Calu3 (cell line): Measurements from ENCODE around the gene SLC6A9. TPM values are rescaled to one million over a fixed set of nuclear protein-coding genes. Genes with fewer than 3 reads are reported as not detected.

ENCODE experiments used
- BruUV-seq: library from RNA; stranded (reverse); fragments of 400-500 nt; replicated peaks from 2 replicates; lab custom pipeline; 2021; lab: Mats Ljungman, UMichigan
- CTCF ChIA-PET: fragments of 300-600 bp; sonication (Branson Sonifier 250); formaldehyde crosslinking; loops from one replicate; lab custom pipeline; 2022; ENCODE audit warnings: antibody characterized with exemption; lab: Charles Lee
- DNase-seq: peaks from one replicate; pipeline ENCODE4 v3.0.0; 2022
- H3K27ac Mint-ChIP-seq: one replicate; pipeline ENCODE4 v1.8.0; 2022; ENCODE audit warnings: mixed read lengths; ENCODE audit not compliant: unreplicated experiment
- H3K27me3 Mint-ChIP-seq: one replicate; pipeline ENCODE4 v1.8.0; 2022; ENCODE audit warnings: mixed read lengths; ENCODE audit not compliant: unreplicated experiment
- H3K36me3 Mint-ChIP-seq: one replicate; pipeline ENCODE4 v1.8.0; 2022; ENCODE audit warnings: mild to moderate bottlenecking, moderate library complexity, mixed read lengths; ENCODE audit not compliant: insufficient read depth, unreplicated experiment
- H3K4me1 Mint-ChIP-seq: one replicate; pipeline ENCODE4 v1.8.0; 2022; ENCODE audit warnings: mild to moderate bottlenecking, low read depth, mixed read lengths; ENCODE audit not compliant: unreplicated experiment
- H3K4me3 Mint-ChIP-seq: one replicate; pipeline ENCODE4 v1.8.0; 2022; ENCODE audit warnings: mild to moderate bottlenecking, low read depth, moderate library complexity, mixed read lengths; ENCODE audit not compliant: unreplicated experiment
- H3K9me3 Mint-ChIP-seq: one replicate; pipeline ENCODE4 v1.8.0; 2022; ENCODE audit warnings: low read depth, mixed read lengths; ENCODE audit not compliant: unreplicated experiment
- CTCF ChIP-seq: fragments of 200-600 bp; IDR thresholded peaks from one replicate; pipeline ENCODE4 v1.8.0; 2022; ENCODE audit warnings: antibody characterized with exemption; ENCODE audit not compliant: unreplicated experiment
- intact Hi-C: fragments of 100-400 bp; cut with micrococcal nuclease; formaldehyde crosslinking; loops from one replicate; pipeline ENCODE4 v1.10.0; 2022; ENCODE audit not compliant: unreplicated experiment
- total RNA-seq: library from RNA; stranded (reverse); gene quantifications from 2 replicates; pipeline ENCODE4 v1.2.3, GENCODE V29; 2022

The SLC6A9 gene
- total RNA-seq, 1 experiment from 2014 or later, result 18.2 TPM

GRCh38 chr1:44076066-44076465 is 44.8 kb upstream of the SLC6A9 start:
- no peak for TF ChIP-seq CTCF
- H3K9me3 Mint-ChIP-seq, result no peaks in the 10 kb centered on the region
- H3K4me3 Mint-ChIP-seq, result no peak overlapping the region
- no peak overlapping the region for H3K27ac Mint-ChIP-seq
- BruUV-seq, result no TSS peak
- no peak for DNase-seq
- intact Hi-C loops, result no loop called here
- H3K27me3 Mint-ChIP-seq, result peaks cover 23% of the 10 kb centered on the region
- H3K36me3 Mint-ChIP-seq, result no peaks in the 10 kb centered on the region
- H3K4me1 Mint-ChIP-seq, result peaks cover 10% of the 10 kb centered on the region
- CTCF ChIA-PET, result no interaction called here

GRCh38 chr1:44074415-44074814 is 43.2 kb upstream of the SLC6A9 start:
- no peak overlapping the region for H3K4me3 Mint-ChIP-seq
- TF ChIP-seq CTCF, result no peak
- no peak overlapping the region for H3K27ac Mint-ChIP-seq
- H3K9me3 Mint-ChIP-seq, result no peaks in the 10 kb centered on the region
- no TSS peak for BruUV-seq
- H3K36me3 Mint-ChIP-seq, result no peaks in the 10 kb centered on the region
- CTCF ChIA-PET, result interaction anchor here (0.7 kb wide), 1 partner anchor 19 kb away, joined by 3 read pairs; no protein-coding TSS in a partner anchor
- H3K27me3 Mint-ChIP-seq, result peaks cover 22% of the 10 kb centered on the region
- intact Hi-C loops, result no loop called here
- peaks cover 10% of the 10 kb centered on the region for H3K4me1 Mint-ChIP-seq
- no peak for DNase-seq

GRCh38 chr1:44073528-44073927 is 42.3 kb upstream of the SLC6A9 start:
- no peaks in the 10 kb centered on the region for H3K36me3 Mint-ChIP-seq
- no TSS peak for BruUV-seq
- H3K27ac Mint-ChIP-seq, result no peak overlapping the region
- no peak for DNase-seq
- peaks cover 2% of the 10 kb centered on the region for H3K9me3 Mint-ChIP-seq
- CTCF ChIA-PET, result no interaction called here
- TF ChIP-seq CTCF, result no peak
- no peak overlapping the region for H3K4me3 Mint-ChIP-seq
- H3K4me1 Mint-ChIP-seq, result peaks cover 10% of the 10 kb centered on the region
- intact Hi-C loops, result no loop called here
- peaks cover 13% of the 10 kb centered on the region for H3K27me3 Mint-ChIP-seq

- peaks cover 2% of the 10 kb centered on the region for H3K9me3 Mint-ChIP-seq
- BruUV-seq, result no TSS peak
- no peaks in the 10 kb centered on the region for H3K36me3 Mint-ChIP-seq
- no peak overlapping the region for H3K27ac Mint-ChIP-seq
- peaks cover 10% of the 10 kb centered on the region for H3K4me1 Mint-ChIP-seq
- CTCF ChIA-PET, result interaction anchor here (0.6 to 1.2 kb wide), 3 partner anchors 10 to 24 kb away, joined by 3 to 4 read pairs (median 3); no protein-coding TSS in a partner anchor
- no peak overlapping the region for H3K4me3 Mint-ChIP-seq
- H3K27me3 Mint-ChIP-seq, result peaks cover 13% of the 10 kb centered on the region
- no peak for TF ChIP-seq CTCF
- intact Hi-C loops, result no loop called here
- no peak for DNase-seq
Measured at GRCh38 chr1:44072821-44073220, 41.6 kb upstream of the SLC6A9 start.
